AG20443 (cell line): ENCODE results near the gene ROS1.
"Not testable (repeated sequence)": the region's sequence is repeated elsewhere in the genome, so short reads cannot be mapped to it uniquely, and the experiment has no call there.

Experiments
- DNase-seq: peaks from one replicate; pipeline ENCODE4 v3.0.0; 2012; ENCODE audit warnings: low spot score, mixed read lengths

ROS1 gene

GRCh38 chr6:117266257-117267053 lies 159.3 kb downstream of the ROS1 start:
- no peak for DNase-seq

- DNase-seq: peak; percentile 80
These were observed 160.1 kb downstream of the ROS1 start, which contains the start of gene VGLL2 for GRCh38 chr6:117265410-117266256. TSS of gene VGLL2 (plus strand) at chr6:117265558. CDS start at chr6:117265764, 206 bp downstream.

- peak; percentile 27 for DNase-seq
These were observed 160.9 kb downstream of the ROS1 start for GRCh38 chr6:117264692-117265409.

GRCh38 chr6:117264369-117264691 lies 161.4 kb downstream of the ROS1 start:
- peak; percentile 30 for DNase-seq

- no peak for DNase-seq
These were observed 162.3 kb downstream of the ROS1 start for GRCh38 chr6:117263353-117263927.

GRCh38 chr6:117262799-117263198 lies 162.9 kb downstream of the ROS1 start:
- DNase-seq: no peak

GRCh38 chr6:117253785-117254184 lies 172.0 kb downstream of the ROS1 start:
- DNase-seq: no peak

- DNase-seq: not testable (repeated sequence)
These were observed 180.8 kb downstream of the ROS1 start for GRCh38 chr6:117244979-117245378.

- DNase-seq: not testable (repeated sequence)
These were observed 181.2 kb downstream of the ROS1 start for GRCh38 chr6:117244571-117244970.
